Measurements from ENCODE around the gene INPP5B.

The INPP5B gene

GRCh38 chr1:37872692-37873091 is 74.2 kb downstream of the INPP5B start:
- DNase-seq (ENCODE audit: low spot score), result no peak

- no peak for DNase-seq (ENCODE audit: low spot score)
Measured at GRCh38 chr1:37868466-37868865, 78.4 kb downstream of the INPP5B start.

- no peak for DNase-seq (ENCODE audit: low spot score)
Measured at GRCh38 chr1:37867784-37868183, 79.1 kb downstream of the INPP5B start.

GRCh38 chr1:37866491-37866890 is 80.4 kb downstream of the INPP5B start:
- DNase-seq (ENCODE audit: low spot score), result no peak

- DNase-seq (ENCODE audit: low spot score), result peak; percentile 29
Measured at GRCh38 chr1:37865348-37866120, 81.3 kb downstream of the INPP5B start.

- no peak for DNase-seq (ENCODE audit: low spot score)
Measured at GRCh38 chr1:37862330-37862729, 84.5 kb downstream of the INPP5B start.

GRCh38 chr1:37861151-37861550 is 85.7 kb downstream of the INPP5B start:
- DNase-seq (ENCODE audit: low spot score), result no peak

- no peak for DNase-seq (ENCODE audit: low spot score)
Measured at GRCh38 chr1:37860346-37860666, 86.5 kb downstream of the INPP5B start.

- DNase-seq (ENCODE audit: low spot score), result peak; percentile 99
Measured at GRCh38 chr1:37859507-37860345, 87.1 kb downstream of the INPP5B start, which contains the start of gene MTF1. Gene MTF1, minus strand, starts transcription at chr1:37859592. Its CDS starts 1,934 bp downstream, at chr1:37857658.

- peak; percentile 50 for DNase-seq (ENCODE audit: low spot score)
Measured at GRCh38 chr1:37858931-37859506, 87.8 kb downstream of the INPP5B start.

GRCh38 chr1:37854406-37854805 is 92.4 kb downstream of the INPP5B start:
- DNase-seq (ENCODE audit: low spot score), result no peak

GRCh38 chr1:37853157-37853556 is 93.7 kb downstream of the INPP5B start:
- no peak for DNase-seq (ENCODE audit: low spot score)

- DNase-seq (ENCODE audit: low spot score), result no peak
Measured at GRCh38 chr1:37851782-37852210, 95.1 kb downstream of the INPP5B start.

GRCh38 chr1:37851262-37851661 is 95.6 kb downstream of the INPP5B start:
- no peak for DNase-seq (ENCODE audit: low spot score)

GRCh38 chr1:37850352-37850955 is 96.4 kb downstream of the INPP5B start:
- no peak for DNase-seq (ENCODE audit: low spot score)

GRCh38 chr1:37849480-37849879 is 97.4 kb downstream of the INPP5B start:
- DNase-seq (ENCODE audit: low spot score), result no peak

- no peak for DNase-seq (ENCODE audit: low spot score)
Measured at GRCh38 chr1:37846647-37847339, 100.1 kb downstream of the INPP5B start.

- DNase-seq (ENCODE audit: low spot score), result no peak
Measured at GRCh38 chr1:37845786-37846185, 101.1 kb downstream of the INPP5B start.

- DNase-seq (ENCODE audit: low spot score), result no peak
Measured at GRCh38 chr1:37845049-37845646, 101.7 kb downstream of the INPP5B start.

- no peak for DNase-seq (ENCODE audit: low spot score)
Measured at GRCh38 chr1:37844536-37844935, 102.3 kb downstream of the INPP5B start.

GRCh38 chr1:37841652-37842051 is 105.2 kb downstream of the INPP5B start:
- no peak for DNase-seq (ENCODE audit: low spot score)
